HepG2 (cell line): Measurements from ENCODE around the gene ZSWIM7. TPM values are rescaled to one million over a fixed set of nuclear protein-coding genes. Genes with fewer than 3 reads are reported as not detected.

ENCODE experiments used
- ARID2 ChIP-seq: sonication (generic); formaldehyde crosslinking; IDR thresholded peaks from 2 replicates; pipeline ENCODE4 v1.8.1; 2022; ENCODE audit warnings: mild to moderate bottlenecking, missing genetic modification reagents, borderline replicate concordance
- ARID3A ChIP-seq: IDR thresholded peaks from 2 replicates; pipeline ENCODE4 v1.6.1; 2012; ENCODE audit warnings: low read depth, low read length, improper control_type of control experiment
- ATAD3A ChIP-seq: sonication (generic); formaldehyde crosslinking; IDR thresholded peaks from 2 replicates; pipeline ENCODE4 v1.4.0; 2020; ENCODE audit warnings: missing genetic modification reagents
- ATF4 ChIP-seq, 2 experiments: fragments of 450-650 bp in 1 of 2; sonication (generic) in 1 of 2; formaldehyde crosslinking; IDR thresholded peaks; 2 replicates each; pipeline versions ENCODE4 v1.5.0 to v1.8.0; 2020 to 2022; ENCODE audit warnings: mild to moderate bottlenecking in 1 of 2, missing genetic modification reagents in 1 of 2
- CCAR2 ChIP-seq: fragments of 200-400 bp; formaldehyde crosslinking; optimal IDR thresholded peaks from 2 replicates; pipeline ENCODE3; 2018; ENCODE audit warnings: low read depth, mild to moderate bottlenecking, low read length, moderate library complexity
- CENPX ChIP-seq: sonication (generic); formaldehyde crosslinking; IDR thresholded peaks from 2 replicates; pipeline ENCODE4 v1.9.0; 2021; ENCODE audit warnings: mild to moderate bottlenecking, missing genetic modification reagents, moderate library complexity
- IRF2 ChIP-seq: IDR thresholded peaks from 2 replicates; pipeline ENCODE4 v1.6.1; 2018; ENCODE audit warnings: missing genetic modification reagents, missing compliant biosample characterization
- JARID2 ChIP-seq: sonication (generic); formaldehyde crosslinking; IDR thresholded peaks from 2 replicates; pipeline ENCODE4 v1.8.1; 2023; ENCODE audit warnings: missing genetic modification reagents, inconsistent platforms; ENCODE audit not compliant: insufficient replicate concordance
- KDM5B ChIP-seq: sonication (generic); formaldehyde crosslinking; IDR thresholded peaks from 2 replicates; pipeline ENCODE4 v1.4.0; 2020; ENCODE audit warnings: missing genetic modification reagents, mild to moderate bottlenecking, borderline replicate concordance
- KDM6A ChIP-seq: IDR thresholded peaks from 2 replicates; pipeline ENCODE4 v1.6.1; 2016; ENCODE audit warnings: low read depth
- MBNL3 ChIP-seq: fragments of 250-450 bp; sonication (Bioruptor Pico); conservative IDR thresholded peaks from 2 replicates; pipeline ENCODE4 v1.8.0; 2022; ENCODE audit warnings: mild to moderate bottlenecking, inconsistent platforms
- RFX1 ChIP-seq: fragments of 450-650 bp; IDR thresholded peaks from 2 replicates; pipeline ENCODE4 v1.6.1; 2017
- SMAD9 ChIP-seq: sonication (generic); formaldehyde crosslinking; IDR thresholded peaks from 2 replicates; pipeline ENCODE4 v1.5.1; 2020; ENCODE audit warnings: mild to moderate bottlenecking, missing genetic modification reagents
- TBL1XR1 ChIP-seq: fragments of 150-350 bp; IDR thresholded peaks from 2 replicates; pipeline ENCODE4 v1.6.1; 2014; ENCODE audit warnings: borderline replicate concordance, low read length; ENCODE audit not compliant: partially characterized antibody
- TRIM24 ChIP-seq: sonication (generic); formaldehyde crosslinking; IDR thresholded peaks from 2 replicates; pipeline ENCODE4 v1.8.0; 2022; ENCODE audit warnings: mild to moderate bottlenecking, missing genetic modification reagents
- XRCC5 ChIP-seq: fragments of 200-400 bp; formaldehyde crosslinking; optimal IDR thresholded peaks from 2 replicates; pipeline ENCODE3; 2017; ENCODE audit warnings: mild to moderate bottlenecking, low read length
- ZFP37 ChIP-seq: sonication (generic); formaldehyde crosslinking; IDR thresholded peaks from 2 replicates; pipeline ENCODE4 v1.4.0; 2020; ENCODE audit warnings: missing genetic modification reagents, borderline replicate concordance
- ZNF276 ChIP-seq: sonication (generic); formaldehyde crosslinking; IDR thresholded peaks from 2 replicates; pipeline ENCODE4 v1.4.0; 2020; ENCODE audit warnings: mild to moderate bottlenecking, low read depth, missing genetic modification reagents
- ZNF326 ChIP-seq: sonication (generic); formaldehyde crosslinking; IDR thresholded peaks from 2 replicates; pipeline ENCODE4 v1.4.0; 2020; ENCODE audit warnings: missing genetic modification reagents, borderline replicate concordance
- ZNF496 ChIP-seq: sonication (generic); formaldehyde crosslinking; IDR thresholded peaks from 2 replicates; pipeline ENCODE4 v1.8.1; 2023; ENCODE audit warnings: mild to moderate bottlenecking, moderate library complexity, missing genetic modification reagents; ENCODE audit not compliant: insufficient replicate concordance
- ZNF550 ChIP-seq: sonication (generic); formaldehyde crosslinking; IDR thresholded peaks from 2 replicates; pipeline ENCODE4 v1.4.0; 2020; ENCODE audit warnings: mild to moderate bottlenecking, missing genetic modification reagents, borderline replicate concordance
- ZNF674 ChIP-seq: sonication (generic); formaldehyde crosslinking; IDR thresholded peaks from 2 replicates; pipeline ENCODE4 v1.5.0; 2020; ENCODE audit warnings: low read depth, mild to moderate bottlenecking, missing genetic modification reagents
- polyA plus RNA-seq, 8 experiments: library from polyadenylated mRNA; depleted of rRNA in 3 of 8; stranded (reverse) in 7 of 8; unstranded in 1 of 8; fragments of >200 nt; fragmentation: Illumina TruSeq in 4 of 8; extraction: Trizol in 4 of 8; gene quantifications; 2 replicates each; pipeline versions ENCODE4 v1.2.1 to v1.2.3, GENCODE V29; 2011 to 2016; ENCODE audit warnings: low read depth in 4 of 8, missing spikeins in 1 of 8, mixed read lengths in 1 of 8; ENCODE audit not compliant: insufficient read depth in 1 of 8
- total RNA-seq, 5 experiments: library from RNA; depleted of rRNA; stranded (reverse); fragments of >200 nt; fragmentation: Illumina TruSeq; extraction: Trizol; gene quantifications; 2 replicates each; pipeline ENCODE4 v1.2.3, GENCODE V29; 2016; ENCODE audit warnings: low read depth in 1 of 5
- TF ChIP-seq, protein P1 (sequence below), 2 experiments: sonication (generic) in 1 of 2; formaldehyde crosslinking in 1 of 2; IDR thresholded peaks; 2 replicates each; pipeline versions ENCODE4 v1.5.1 to v1.6.1; 2011 to 2020; ENCODE audit warnings: borderline replicate concordance in 1 of 2, low read depth in 1 of 2, low read length in 1 of 2, mild to moderate bottlenecking in 1 of 2, missing genetic modification reagents in 1 of 2, moderate library complexity in 1 of 2

The ZSWIM7 gene
- total and polyA plus RNA-seq, 2 of the 13 experiments (the other 11 are each of a cell fraction or from before 2014, with no cell fraction given) = 13.1 to 28.1 TPM

GRCh38 chr17:15944759-15945526, 54.6 kb downstream of the ZSWIM7 start, which contains the start of gene ADORA2B (continued):
- 0 out of 4 replicates have a peak, but pooled peaks of 1 of the 2 experiments have one; percentile 26 for TF ChIP-seq ATF4 (CRISPR knock-in tag; IDR thresholded peaks at IDR 0.05)
- TF ChIP-seq CENPX (CRISPR knock-in tag) = no peak
- no peak for TF ChIP-seq IRF2 (CRISPR knock-in tag)
- TF ChIP-seq KDM6A (CRISPR knock-in tag) = no peak
- no peak for TF ChIP-seq JARID2
- TF ChIP-seq TRIM24 (CRISPR knock-in tag) = no peak
- no peak for TF ChIP-seq SMAD9
- peak; percentile 86 for TF ChIP-seq KDM5B (CRISPR knock-in tag)
- no peak for TF ChIP-seq ZFP37 (CRISPR knock-in tag)
- no peak for TF ChIP-seq ATAD3A
- TF ChIP-seq CCAR2 = no peak
- TF ChIP-seq ZNF550 (CRISPR knock-in tag) = no peak
- no peak; the same call in 1 of the 2 replicates for TF ChIP-seq ARID2 (CRISPR knock-in tag)
- no peak for TF ChIP-seq ARID3A
- TF ChIP-seq ZNF326 (CRISPR knock-in tag) = no peak
- no peak for TF ChIP-seq RFX1
- no peak for TF ChIP-seq ZNF674 (CRISPR knock-in tag)
- no peak for TF ChIP-seq MBNL3 (CRISPR knock-in tag)
- TF ChIP-seq TBL1XR1 = no peak
- TF ChIP-seq ZNF496 (CRISPR knock-in tag) = no peak
- TF ChIP-seq ZNF276 (CRISPR knock-in tag) = 0 out of 2 replicates have a peak, but pooled peaks have one; percentile 64
- TF ChIP-seq, protein P1, sequence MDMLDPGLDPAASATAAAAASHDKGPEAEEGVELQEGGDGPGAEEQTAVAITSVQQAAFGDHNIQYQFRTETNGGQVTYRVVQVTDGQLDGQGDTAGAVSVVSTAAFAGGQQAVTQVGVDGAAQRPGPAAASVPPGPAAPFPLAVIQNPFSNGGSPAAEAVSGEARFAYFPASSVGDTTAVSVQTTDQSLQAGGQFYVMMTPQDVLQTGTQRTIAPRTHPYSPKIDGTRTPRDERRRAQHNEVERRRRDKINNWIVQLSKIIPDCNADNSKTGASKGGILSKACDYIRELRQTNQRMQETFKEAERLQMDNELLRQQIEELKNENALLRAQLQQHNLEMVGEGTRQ (IDR thresholded peaks at IDR 0.05; ENCODE audit: low read depth, low read length) = no peak
- TF ChIP-seq, protein P1 (CRISPR knock-in tag; IDR thresholded peaks at IDR 0.05; ENCODE audit: borderline replicate concordance) = no peak
- peak; percentile 63 for TF ChIP-seq XRCC5
